ENCODE measurements around the gene RDX.

- TF ChIP-seq, protein P1, sequence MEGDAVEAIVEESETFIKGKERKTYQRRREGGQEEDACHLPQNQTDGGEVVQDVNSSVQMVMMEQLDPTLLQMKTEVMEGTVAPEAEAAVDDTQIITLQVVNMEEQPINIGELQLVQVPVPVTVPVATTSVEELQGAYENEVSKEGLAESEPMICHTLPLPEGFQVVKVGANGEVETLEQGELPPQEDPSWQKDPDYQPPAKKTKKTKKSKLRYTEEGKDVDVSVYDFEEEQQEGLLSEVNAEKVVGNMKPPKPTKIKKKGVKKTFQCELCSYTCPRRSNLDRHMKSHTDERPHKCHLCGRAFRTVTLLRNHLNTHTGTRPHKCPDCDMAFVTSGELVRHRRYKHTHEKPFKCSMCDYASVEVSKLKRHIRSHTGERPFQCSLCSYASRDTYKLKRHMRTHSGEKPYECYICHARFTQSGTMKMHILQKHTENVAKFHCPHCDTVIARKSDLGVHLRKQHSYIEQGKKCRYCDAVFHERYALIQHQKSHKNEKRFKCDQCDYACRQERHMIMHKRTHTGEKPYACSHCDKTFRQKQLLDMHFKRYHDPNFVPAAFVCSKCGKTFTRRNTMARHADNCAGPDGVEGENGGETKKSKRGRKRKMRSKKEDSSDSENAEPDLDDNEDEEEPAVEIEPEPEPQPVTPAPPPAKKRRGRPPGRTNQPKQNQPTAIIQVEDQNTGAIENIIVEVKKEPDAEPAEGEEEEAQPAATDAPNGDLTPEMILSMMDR (IDR thresholded peaks at IDR 0.05) = no peak
- no peak for TF ChIP-seq POLR2A (IDR thresholded peaks at IDR 0.05)
Observed at GRCh38 chr11:110298301-110298765, 1.9 kb upstream of the RDX start.

Measured in lower leg skin (tissue), 3 donors.